ENCODE data around the gene ADAM22. TPM values are rescaled to one million over a fixed set of nuclear protein-coding genes. Genes with fewer than 3 reads are reported as not detected.

Gene ADAM22
- total RNA-seq, 2 experiments from 2014 or later, result 1.8 to 2.2 TPM

DNA sequence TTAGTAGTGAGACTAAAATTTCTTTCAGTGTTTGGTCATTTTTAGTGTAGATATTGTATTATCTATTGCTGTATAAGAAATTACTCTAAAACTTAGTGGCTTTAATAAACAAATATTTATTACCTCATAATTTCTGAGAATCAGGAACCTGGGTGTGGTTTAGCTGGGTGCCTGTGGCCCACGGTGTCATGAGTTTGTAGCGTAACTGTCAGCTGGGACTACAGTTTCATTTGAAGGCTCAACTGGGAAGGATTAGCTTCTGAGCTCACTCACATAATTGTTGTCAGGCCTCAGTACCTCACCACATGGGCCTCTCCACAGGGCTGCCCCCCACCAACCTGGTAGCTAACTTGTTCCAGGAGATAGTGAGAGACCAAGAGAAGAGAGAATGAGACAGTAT, 187.3 kb downstream of the ADAM22 start:
- H3K4me3 Mint-ChIP-seq, result no peak overlapping the region
- no peaks in the 10 kb centered on the region for H3K27me3 Mint-ChIP-seq
- ChIA-PET POLR2A (interaction anchor here (0.5 kb wide), 1 partner anchor 50 kb away, joined by 3 read pairs; no protein-coding TSS in a partner anchor), CTCF (no interaction called here)
- DNase-seq, result no peak
- intact Hi-C loops (cut with micrococcal nuclease), result no loop called here
- no peaks in the 10 kb centered on the region for H3K4me1 Mint-ChIP-seq (ENCODE audit: low read depth)
- no peak overlapping the region for H3K27ac Mint-ChIP-seq
- H3K9me3 Mint-ChIP-seq, result no peaks in the 10 kb centered on the region
- no peaks in the 10 kb centered on the region for H3K36me3 Mint-ChIP-seq

DNA sequence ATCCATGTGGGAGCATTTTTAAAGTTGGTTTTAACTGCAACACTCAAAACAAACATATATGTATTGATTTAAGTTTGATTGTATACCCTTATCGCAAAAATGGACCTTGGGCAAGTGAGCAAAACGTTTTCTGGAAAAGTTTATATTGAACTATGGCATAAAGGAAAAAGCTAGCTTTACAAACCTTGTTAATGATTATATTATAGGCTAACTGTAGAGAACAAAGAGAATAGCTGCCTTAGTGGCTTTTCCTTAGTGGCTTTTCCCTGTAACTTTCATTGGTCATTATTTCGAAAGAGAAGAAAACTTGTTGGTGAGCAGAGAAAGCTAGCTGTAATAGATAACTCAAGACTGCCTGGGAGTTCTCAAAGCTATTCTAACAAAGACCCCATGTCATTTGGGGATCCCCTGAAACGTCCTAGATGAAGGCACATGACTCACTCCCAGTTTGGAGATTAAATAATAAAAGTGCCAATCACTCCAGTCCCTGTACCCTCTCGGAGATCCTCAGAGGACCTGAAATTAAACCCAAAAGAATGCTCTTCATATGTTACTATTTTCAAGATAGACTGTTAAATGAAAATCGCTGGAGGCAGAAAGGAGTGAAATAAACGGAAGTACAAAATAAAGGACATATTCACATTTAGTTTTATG, 193.7 kb downstream of the ADAM22 start:
- Mint-ChIP-seq H3K4me1 (ENCODE audit: low read depth) (no peaks in the 10 kb centered on the region), H3K27me3 (no peaks in the 10 kb centered on the region), H3K36me3 (no peaks in the 10 kb centered on the region), H3K4me3 (no peak overlapping the region), H3K9me3 (no peaks in the 10 kb centered on the region), H3K27ac (no peak overlapping the region)
- intact Hi-C loops (cut with micrococcal nuclease), result no loop called here
- ChIA-PET POLR2A (no interaction called here), CTCF (no interaction called here)
- DNase-seq, result no peak

DNA sequence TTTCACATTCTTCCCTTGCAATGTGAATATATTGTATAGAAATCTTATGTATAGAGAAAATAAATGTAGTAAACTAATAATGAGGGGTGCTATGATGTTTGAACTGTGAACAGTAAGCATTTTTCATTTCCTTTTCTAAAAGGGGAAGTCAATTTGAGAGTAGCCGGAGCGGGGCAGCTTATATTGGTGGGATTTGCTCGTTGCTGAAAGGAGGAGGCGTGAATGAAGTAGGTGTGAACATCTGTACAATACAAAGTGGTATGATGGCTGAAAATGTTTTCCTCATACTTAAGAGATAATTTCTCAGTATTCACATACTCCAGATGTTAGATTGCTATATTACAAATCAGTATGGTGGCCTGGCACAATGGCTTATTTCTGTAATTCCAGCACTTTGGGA, 198.7 kb downstream of the ADAM22 start:
- Mint-ChIP-seq H3K27me3 (no peaks in the 10 kb centered on the region), H3K4me3 (no peak overlapping the region), H3K4me1 (ENCODE audit: low read depth) (no peaks in the 10 kb centered on the region), H3K36me3 (no peaks in the 10 kb centered on the region), H3K27ac (no peak overlapping the region), H3K9me3 (no peaks in the 10 kb centered on the region)
- intact Hi-C loops (cut with micrococcal nuclease), result no loop called here
- CTCF ChIA-PET, result no interaction called here
- POLR2A ChIA-PET, result no interaction called here
- DNase-seq, result no peak

DNA sequence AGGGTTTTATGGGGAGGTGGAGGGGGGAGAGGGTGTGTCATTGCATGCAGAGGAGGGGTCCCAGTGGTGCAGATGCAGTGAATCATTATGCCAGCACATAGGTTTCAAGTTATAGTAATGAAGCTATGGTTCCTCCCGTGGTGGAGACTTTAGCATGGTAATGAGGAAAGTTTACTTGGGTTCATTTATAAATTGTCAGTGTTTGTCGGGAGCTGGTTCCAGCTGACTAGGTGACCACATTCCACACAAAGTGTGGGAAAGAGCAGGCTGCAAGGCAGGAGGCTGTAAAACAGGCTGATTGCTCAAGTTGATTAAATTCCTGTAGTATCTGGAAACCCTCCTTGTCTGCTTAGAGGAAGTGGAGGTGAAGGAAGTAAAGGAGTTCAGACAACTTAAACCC, 206.9 kb downstream of the ADAM22 start:
- no peak for DNase-seq
- H3K9me3 Mint-ChIP-seq, result no peaks in the 10 kb centered on the region
- CTCF ChIA-PET, result no interaction called here
- intact Hi-C loops (cut with micrococcal nuclease), result no loop called here
- H3K27ac Mint-ChIP-seq, result no peak overlapping the region
- no peak overlapping the region for H3K4me3 Mint-ChIP-seq
- no peaks in the 10 kb centered on the region for H3K27me3 Mint-ChIP-seq
- no peaks in the 10 kb centered on the region for H3K36me3 Mint-ChIP-seq
- POLR2A ChIA-PET, result no interaction called here
- H3K4me1 Mint-ChIP-seq (ENCODE audit: low read depth), result no peaks in the 10 kb centered on the region

DNA sequence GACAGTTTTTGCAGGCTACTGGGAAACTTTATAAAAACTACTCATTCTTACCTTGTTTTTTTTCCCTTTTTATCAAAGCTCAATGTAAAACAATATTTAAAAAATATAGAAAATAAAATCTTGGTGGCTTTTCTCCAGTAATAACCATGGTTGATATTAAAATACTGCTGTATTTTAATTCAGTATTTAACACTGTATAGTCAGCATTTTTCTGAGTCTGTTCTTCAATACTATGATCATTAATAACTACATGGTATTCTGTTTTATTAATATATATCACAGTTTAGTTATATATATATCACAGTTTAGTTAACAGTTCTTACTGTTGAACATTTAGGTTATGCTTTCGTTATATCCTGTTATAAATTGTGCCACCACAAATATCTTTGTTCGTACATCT, 207.4 kb downstream of the ADAM22 start:
- Mint-ChIP-seq H3K9me3 (no peaks in the 10 kb centered on the region), H3K4me1 (ENCODE audit: low read depth) (no peaks in the 10 kb centered on the region), H3K27ac (no peak overlapping the region), H3K4me3 (no peak overlapping the region), H3K27me3 (no peaks in the 10 kb centered on the region), H3K36me3 (no peaks in the 10 kb centered on the region)
- ChIA-PET POLR2A (no interaction called here), CTCF (no interaction called here)
- intact Hi-C loops (cut with micrococcal nuclease), result no loop called here
- DNase-seq, result no peak

DNA sequence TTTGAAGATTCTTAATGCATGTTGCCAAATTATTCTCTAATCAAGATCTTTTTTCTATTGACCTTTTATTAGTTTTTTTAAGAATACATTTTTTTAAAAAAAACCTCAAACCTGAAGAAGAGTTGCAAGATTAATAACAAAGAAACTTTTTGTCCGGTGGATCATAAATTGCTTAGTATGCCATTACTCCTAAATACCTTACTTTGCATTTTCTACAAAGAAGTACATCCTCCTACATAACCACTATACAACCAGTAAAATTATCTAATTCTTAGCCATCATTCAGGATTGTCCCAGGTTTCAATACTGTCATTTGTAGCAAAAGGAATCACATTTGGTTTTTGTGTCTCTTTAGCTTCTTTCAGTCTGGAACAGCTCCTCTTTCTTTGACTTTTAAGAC, 207.9 kb downstream of the ADAM22 start:
- Mint-ChIP-seq H3K27me3 (no peaks in the 10 kb centered on the region), H3K27ac (no peak overlapping the region), H3K9me3 (no peaks in the 10 kb centered on the region), H3K4me1 (ENCODE audit: low read depth) (no peaks in the 10 kb centered on the region), H3K36me3 (no peaks in the 10 kb centered on the region), H3K4me3 (no peak overlapping the region)
- DNase-seq, result no peak
- ChIA-PET POLR2A (no interaction called here), CTCF (interaction anchor here (0.6 kb wide), 1 partner anchor 27 kb away, joined by 4 read pairs; no protein-coding TSS in a partner anchor)
- intact Hi-C loops (cut with micrococcal nuclease), result no loop called here

DNA sequence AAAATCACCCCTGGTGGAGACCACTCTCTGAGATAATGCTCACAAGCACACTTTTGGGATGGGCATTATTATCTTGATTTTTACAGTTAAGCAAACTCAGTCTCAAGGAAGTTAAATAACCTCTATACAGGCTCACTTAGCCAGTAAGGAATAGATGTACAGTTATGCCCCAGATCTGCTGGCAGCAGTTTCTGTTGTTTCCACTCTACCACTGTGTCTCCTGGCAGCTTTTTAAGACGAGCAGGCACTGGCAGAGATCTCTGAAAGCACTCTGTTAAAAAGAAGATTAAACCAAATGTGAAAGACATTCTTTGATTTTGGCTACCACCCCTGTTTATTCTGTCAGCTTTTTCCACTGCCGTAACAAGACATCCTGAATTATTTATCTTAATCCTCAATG, 212.6 kb downstream of the ADAM22 start:
- H3K4me3 Mint-ChIP-seq, result no peak overlapping the region
- ChIA-PET CTCF (no interaction called here), POLR2A (no interaction called here)
- no peak overlapping the region for H3K27ac Mint-ChIP-seq
- H3K36me3 Mint-ChIP-seq, result peaks cover 5% of the 10 kb centered on the region
- intact Hi-C loops (cut with micrococcal nuclease), result no loop called here
- H3K9me3 Mint-ChIP-seq, result no peaks in the 10 kb centered on the region
- no peaks in the 10 kb centered on the region for H3K4me1 Mint-ChIP-seq (ENCODE audit: low read depth)
- no peak for DNase-seq
- H3K27me3 Mint-ChIP-seq, result no peaks in the 10 kb centered on the region

DNA sequence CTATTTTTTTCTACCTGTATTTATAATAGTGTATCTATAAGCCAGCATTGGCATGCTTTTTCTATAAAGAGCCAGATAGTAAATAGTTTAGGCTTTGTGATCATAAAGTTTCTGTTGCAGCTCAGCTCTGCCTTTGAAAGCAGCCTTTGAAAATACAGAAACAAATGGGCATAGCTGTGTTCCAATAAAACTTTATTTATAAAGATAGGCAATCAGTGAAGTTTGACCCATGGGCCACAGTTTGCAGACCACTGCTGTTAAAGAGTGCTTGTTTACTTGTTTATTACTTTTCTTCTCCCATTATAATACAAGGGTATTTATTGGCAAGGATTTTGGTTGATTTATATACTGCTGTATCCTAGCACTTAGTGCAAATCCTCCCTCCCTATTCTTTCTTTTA, 213.3 kb downstream of the ADAM22 start:
- DNase-seq, result no peak
- H3K4me1 Mint-ChIP-seq (ENCODE audit: low read depth), result no peaks in the 10 kb centered on the region
- no peak overlapping the region for H3K27ac Mint-ChIP-seq
- POLR2A ChIA-PET, result no interaction called here
- CTCF ChIA-PET, result no interaction called here
- no peaks in the 10 kb centered on the region for H3K9me3 Mint-ChIP-seq
- no peaks in the 10 kb centered on the region for H3K27me3 Mint-ChIP-seq
- peaks cover 5% of the 10 kb centered on the region for H3K36me3 Mint-ChIP-seq
- intact Hi-C loops (cut with micrococcal nuclease), result no loop called here
- no peak overlapping the region for H3K4me3 Mint-ChIP-seq

DNA sequence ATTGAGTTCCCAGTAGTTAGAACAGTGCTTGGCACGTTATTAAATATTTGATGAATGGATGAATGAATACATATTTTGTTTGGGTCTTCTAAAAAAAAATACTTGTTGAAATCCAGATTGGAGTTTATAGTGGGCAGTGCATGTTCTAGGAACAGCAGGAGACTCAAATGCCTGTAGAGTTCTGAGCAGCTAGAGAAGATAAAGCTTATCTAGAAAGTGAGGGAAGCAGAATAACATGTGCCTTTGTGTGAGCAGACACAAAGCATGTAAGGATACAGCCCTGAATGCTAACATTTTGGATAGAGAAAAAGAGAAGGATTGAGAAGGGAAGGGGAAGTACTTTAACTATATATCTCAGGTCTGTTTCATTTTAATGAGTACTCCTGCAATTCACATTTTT, 213.9 kb downstream of the ADAM22 start:
- Mint-ChIP-seq H3K27ac (no peak overlapping the region), H3K4me3 (no peak overlapping the region), H3K9me3 (no peaks in the 10 kb centered on the region), H3K4me1 (ENCODE audit: low read depth) (no peaks in the 10 kb centered on the region), H3K27me3 (no peaks in the 10 kb centered on the region), H3K36me3 (peaks cover 7% of the 10 kb centered on the region)
- intact Hi-C loops (cut with micrococcal nuclease), result no loop called here
- no peak for DNase-seq
- ChIA-PET POLR2A (no interaction called here), CTCF (interaction anchor here (0.6 kb wide), 1 partner anchor 210 kb away, joined by 3 read pairs; no protein-coding TSS in a partner anchor)

DNA sequence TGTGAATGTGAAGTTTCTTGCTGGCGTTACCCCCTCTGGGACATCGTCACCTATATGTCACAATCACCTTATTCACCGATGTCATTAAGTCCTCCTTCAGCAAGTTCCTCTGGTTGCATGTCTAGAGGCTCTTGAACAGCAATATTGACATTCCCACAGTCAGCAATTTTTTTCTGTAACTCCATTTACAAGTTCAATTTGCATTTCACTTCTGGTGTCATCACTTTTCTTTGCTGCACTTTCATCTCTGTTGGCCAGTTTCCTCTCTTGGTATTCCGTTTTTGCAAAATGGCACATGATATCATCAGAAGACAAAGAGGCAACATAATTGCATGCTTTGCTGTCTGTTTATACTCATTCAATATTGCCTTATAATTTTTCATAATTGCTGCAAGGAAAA, 216.0 kb downstream of the ADAM22 start:
- H3K27me3 Mint-ChIP-seq, result no peaks in the 10 kb centered on the region
- intact Hi-C loops (cut with micrococcal nuclease), result no loop called here
- ChIA-PET POLR2A (no interaction called here), CTCF (no interaction called here)
- H3K4me3 Mint-ChIP-seq, result no peak overlapping the region
- H3K27ac Mint-ChIP-seq, result no peak overlapping the region
- H3K9me3 Mint-ChIP-seq, result no peaks in the 10 kb centered on the region
- no peak for DNase-seq
- no peaks in the 10 kb centered on the region for H3K4me1 Mint-ChIP-seq (ENCODE audit: low read depth)
- peaks cover 9% of the 10 kb centered on the region for H3K36me3 Mint-ChIP-seq

DNA sequence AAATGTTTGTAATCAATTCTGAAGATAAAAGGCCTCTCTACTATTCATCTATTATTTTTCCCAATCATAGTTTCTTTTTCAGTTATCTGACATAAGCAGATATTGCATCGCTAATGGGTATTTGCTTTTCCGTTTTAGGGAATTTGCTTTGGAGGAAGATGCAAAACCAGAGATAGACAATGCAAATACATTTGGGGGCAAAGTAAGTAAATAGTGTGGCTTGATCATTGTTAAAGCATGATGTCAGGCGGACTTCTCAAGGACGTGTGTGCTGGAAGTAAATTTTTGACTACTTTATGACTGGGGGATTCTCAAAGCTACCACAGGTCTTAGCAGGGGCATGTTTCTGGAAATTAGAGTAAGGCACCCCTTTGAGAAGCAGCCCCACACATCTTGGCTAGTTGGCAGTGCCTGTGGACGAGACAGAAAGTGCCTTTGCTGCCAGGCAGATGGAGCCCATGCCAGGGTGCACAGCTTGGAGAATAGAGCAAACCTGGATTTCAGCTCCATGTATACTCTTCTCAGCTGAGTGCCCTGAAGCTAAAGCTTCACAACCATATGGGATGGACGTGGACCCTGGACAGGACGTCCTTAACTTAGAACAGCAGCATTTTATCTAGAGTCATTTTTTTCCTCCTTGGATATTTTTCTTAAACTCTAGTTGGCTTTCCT, 217.2 kb downstream of the ADAM22 start:
- peaks cover 12% of the 10 kb centered on the region for H3K36me3 Mint-ChIP-seq
- intact Hi-C loops (cut with micrococcal nuclease), result no loop called here
- POLR2A ChIA-PET, result no interaction called here
- CTCF ChIA-PET, result interaction anchor here (0.6 kb wide), 1 partner anchor 245 kb away, joined by 5 read pairs; no protein-coding TSS in a partner anchor
- H3K9me3 Mint-ChIP-seq, result no peaks in the 10 kb centered on the region
- no peak overlapping the region for H3K27ac Mint-ChIP-seq
- no peaks in the 10 kb centered on the region for H3K27me3 Mint-ChIP-seq
- no peak for DNase-seq
- H3K4me3 Mint-ChIP-seq, result no peak overlapping the region
- no peaks in the 10 kb centered on the region for H3K4me1 Mint-ChIP-seq (ENCODE audit: low read depth)

DNA sequence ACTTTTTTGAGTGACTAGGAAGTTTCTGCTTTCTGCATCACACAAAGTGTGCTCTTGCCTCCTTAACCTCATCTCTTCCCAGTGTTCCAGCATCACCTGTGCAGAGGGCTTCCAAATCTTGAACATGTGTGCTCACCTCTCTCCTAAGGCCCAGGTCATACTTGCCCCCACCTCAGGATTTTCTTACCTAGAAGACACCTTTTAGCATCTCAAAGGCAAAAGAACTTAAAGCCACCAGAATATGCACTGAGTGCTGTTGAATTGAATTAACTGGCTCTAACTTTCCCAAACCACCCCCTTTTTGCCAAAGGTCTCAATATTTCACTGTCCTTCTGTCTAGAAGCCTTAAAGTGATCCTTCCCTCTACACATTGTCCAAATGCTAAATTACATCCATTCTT, 219.3 kb downstream of the ADAM22 start:
- Mint-ChIP-seq H3K27me3 (no peaks in the 10 kb centered on the region), H3K9me3 (peaks cover 9% of the 10 kb centered on the region), H3K27ac (no peak overlapping the region), H3K36me3 (peaks cover 25% of the 10 kb centered on the region), H3K4me3 (no peak overlapping the region), H3K4me1 (ENCODE audit: low read depth) (no peaks in the 10 kb centered on the region)
- intact Hi-C loops (cut with micrococcal nuclease), result no loop called here
- ChIA-PET POLR2A (no interaction called here), CTCF (no interaction called here)
- DNase-seq, result no peak

DNA sequence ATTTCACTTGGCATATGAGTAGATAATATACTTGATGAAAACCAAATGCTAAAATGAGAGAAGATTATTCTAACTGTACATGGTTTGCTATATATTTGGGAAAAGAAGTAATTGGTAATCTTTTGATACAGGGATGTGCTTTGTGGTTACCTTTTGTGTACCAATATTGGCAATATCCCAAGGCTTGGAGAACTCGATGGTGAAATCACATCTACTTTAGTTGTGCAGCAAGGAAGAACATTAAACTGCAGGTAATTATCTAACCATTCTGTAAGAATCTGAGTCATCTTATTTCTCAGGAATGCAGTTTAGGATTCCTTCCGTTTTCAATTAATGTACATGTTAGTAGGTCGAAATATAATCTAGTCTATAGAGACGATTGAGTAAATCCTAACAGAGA, 221.7 kb downstream of the ADAM22 start:
- no peaks in the 10 kb centered on the region for H3K27me3 Mint-ChIP-seq
- DNase-seq, result no peak
- ChIA-PET POLR2A (no interaction called here), CTCF (no interaction called here)
- H3K27ac Mint-ChIP-seq, result no peak overlapping the region
- no peaks in the 10 kb centered on the region for H3K4me1 Mint-ChIP-seq (ENCODE audit: low read depth)
- intact Hi-C loops (cut with micrococcal nuclease), result no loop called here
- H3K9me3 Mint-ChIP-seq, result peaks cover 18% of the 10 kb centered on the region
- peaks cover 31% of the 10 kb centered on the region for H3K36me3 Mint-ChIP-seq
- H3K4me3 Mint-ChIP-seq, result no peak overlapping the region

Data from activated CD4-positive, alpha-beta memory T cell treated with anti-CD3 and anti-CD28 coated beads for 36 hours (primary cell).